ENCODE measurements around the gene ODC1.

Gene ODC1

GRCh38 chr2:10417551-10418335 is 30.4 kb downstream of the ODC1 start:
- DNase-seq = no peak

DNA sequence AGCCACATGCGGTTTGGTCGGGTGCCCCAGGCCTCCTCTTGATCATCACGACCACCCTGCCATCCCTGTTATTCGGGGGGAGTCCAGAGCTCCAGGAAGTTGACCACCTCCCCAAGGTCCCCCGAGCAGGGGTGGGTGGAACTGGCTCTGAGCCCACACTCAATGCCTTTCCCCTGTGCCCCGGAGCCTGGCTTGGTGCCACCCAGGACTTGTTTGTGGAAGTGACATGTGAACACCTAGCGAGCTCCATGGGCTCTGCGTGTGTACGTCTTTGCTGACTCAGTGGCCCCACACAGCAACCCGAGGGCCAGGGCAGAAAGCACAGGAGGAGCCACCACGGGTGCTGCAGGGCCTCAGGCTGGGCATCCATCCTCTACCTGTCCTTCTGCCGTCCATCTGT is 32.5 kb downstream of the ODC1 start:
- no peak for DNase-seq

GRCh38 chr2:10415048-10415447 is 33.1 kb downstream of the ODC1 start:
- DNase-seq = no peak

- DNase-seq = peak in 1 of 51 donors; percentile 8
Observed at GRCh38 chr2:10414591-10414990, 33.5 kb downstream of the ODC1 start.

- DNase-seq = peak in 3 of 51 donors; percentile 16 to 42 (median 28)
Observed at GRCh38 chr2:10413991-10414451, 34.1 kb downstream of the ODC1 start.

DNA sequence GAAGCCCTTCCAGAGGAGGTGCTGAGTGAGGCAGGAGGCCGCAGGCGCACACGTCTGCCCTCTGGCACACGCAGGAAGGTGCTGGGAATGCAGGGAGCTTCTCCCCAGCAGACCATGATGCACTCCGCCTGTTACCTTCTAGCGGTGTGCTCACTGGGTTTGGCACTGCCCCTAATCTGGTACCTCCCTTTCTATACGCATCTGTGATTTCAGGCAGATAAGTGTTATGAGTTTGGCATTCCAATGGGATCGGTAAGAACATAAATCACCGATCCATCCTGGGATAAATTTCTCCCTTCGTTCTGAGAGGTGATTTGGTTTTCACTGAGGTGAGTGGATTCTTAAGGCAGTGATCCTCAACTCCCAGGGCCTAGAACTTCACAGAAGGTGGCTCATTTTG is 34.6 kb downstream of the ODC1 start:
- DNase-seq = no peak

GRCh38 chr2:10412380-10412779 is 35.7 kb downstream of the ODC1 start:
- DNase-seq = peak in 3 of 51 donors; percentile 6 to 15 (median 9)

DNA sequence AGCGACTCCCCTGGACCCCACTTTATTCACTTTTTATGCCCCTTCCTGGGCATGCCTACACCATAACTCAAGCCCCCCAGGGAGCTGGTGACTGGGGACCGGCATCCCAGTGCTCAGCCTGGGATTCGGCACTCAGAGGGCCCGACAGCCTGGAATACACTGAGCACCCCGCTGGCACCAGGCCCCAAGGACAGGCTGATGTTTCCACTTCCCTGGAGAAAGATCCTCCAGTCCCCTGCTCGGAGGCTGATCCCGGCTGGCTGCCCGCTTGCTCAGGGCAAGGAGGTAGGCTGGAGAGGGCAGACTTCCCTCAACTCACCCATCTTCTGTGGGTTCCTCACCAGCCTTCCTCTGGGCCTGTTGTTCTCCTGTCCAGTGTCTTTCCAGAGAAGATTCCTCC is 36.6 kb downstream of the ODC1 start:
- DNase-seq = no peak

GRCh38 chr2:10410823-10411437 is 37.2 kb downstream of the ODC1 start:
- DNase-seq = peak in 5 of 51 donors; percentile 12 to 24 (median 17)

- peak in 1 of 51 donors; percentile 27 for DNase-seq
Observed at GRCh38 chr2:10410001-10410822, 37.9 kb downstream of the ODC1 start.

DNA sequence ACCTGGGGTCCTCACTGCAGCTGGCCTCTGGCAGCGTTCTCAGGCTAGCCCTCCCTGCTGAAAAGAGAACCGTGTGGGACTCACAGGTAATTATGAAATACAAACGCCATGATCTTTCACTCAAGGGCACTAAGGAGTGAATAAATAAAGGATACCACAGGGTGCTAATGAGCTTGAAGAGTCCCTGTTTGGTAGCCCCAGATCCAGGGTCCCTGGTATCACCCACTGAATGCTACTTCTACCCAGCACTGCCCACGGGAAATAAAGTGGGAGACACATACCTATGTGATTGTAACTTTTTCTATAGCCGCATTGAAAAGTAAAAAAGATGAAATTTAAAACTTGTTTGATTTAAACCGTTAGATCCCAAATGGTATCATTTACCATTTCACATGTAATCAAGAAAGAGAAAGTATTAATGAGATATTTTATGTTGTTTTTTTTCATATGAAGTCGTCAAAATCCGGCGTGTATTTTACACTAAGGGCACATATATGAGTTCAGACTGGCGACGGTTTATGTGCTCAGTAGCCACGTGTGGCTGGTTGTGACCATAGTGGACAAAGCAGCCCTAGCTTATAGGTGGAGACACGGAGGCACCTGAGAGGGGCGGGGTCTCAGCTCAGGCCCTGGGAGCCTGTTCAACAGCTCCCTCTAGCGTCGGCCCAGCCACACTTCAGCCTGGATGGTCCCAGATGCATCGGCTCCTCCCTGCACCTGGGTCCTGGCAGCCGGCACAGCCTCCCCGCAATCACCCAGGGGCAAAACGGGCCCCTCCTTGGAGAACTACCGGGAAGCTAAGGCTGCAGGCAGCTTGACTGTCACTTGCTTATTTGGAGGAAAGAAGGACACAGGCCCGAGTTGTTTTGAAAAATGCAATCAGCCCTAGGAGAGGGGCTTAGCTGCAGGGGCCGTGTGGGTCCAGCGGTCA is 39.2 kb downstream of the ODC1 start:
- DNase-seq = peak in 46 of 51 donors; percentile 11 to 79 (median 50)

DNA sequence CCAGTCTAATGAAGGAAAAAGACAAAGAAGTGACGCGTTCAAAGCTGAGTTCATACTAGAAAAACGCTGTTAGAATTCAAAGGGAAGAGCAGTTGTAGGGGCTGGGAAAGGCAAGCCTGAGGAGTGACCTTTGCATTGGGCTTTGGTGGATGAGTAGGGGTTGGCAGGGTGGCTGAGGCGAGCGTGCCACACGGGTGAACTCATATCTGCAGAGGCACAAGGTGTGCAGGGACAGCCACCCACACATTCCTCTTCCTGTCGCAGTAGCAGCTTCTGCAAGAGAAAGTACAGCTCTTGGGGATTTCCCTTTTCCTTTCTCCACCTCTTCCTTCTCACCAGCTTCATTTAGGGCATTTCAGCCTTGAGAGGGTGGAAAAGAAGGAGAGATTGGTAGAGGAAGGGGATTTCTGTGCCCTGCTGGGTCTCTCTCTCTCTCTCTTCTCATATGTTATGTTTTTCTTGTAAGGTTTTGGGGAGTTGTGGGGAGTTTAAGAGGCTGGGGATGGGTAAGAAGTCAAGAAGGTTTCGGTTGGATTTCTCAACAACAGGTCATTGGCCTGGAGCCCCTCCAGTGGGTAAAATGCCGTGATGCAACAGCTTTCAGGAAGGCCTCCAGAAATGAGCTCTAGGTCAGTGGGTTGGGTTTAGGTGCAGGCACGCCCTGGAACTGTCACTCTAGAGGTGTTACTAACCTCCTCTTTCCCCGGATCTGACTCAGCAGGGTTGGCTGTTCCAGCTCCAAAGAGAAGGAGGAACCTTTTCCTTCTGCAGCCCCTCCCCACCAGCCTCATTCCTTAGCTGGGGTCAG is 40.1 kb downstream of the ODC1 start:
- peak in 1 of 51 donors; percentile 36 for DNase-seq

DNA sequence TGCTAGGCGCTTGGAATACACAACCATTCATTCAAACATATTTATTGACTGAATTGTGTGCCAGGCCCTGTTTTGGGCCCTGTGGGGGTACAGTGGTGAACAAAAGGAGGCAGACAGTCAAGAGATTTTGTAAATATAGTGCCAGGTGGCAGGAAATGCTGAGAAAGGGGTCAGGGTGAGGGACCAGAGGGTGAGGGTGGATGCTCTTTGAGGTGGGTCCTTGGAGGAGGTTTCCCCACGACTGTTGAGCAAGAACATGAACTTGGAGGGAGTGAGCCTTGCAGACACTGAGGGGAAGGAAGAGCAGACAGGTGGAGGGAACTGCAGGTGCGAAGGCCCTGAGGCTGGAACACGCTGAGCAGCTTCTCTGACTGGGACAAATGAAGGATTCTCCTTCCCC is 40.7 kb downstream of the ODC1 start:
- DNase-seq = no peak

- no peak for DNase-seq
Observed at GRCh38 chr2:10406491-10407188, 41.5 kb downstream of the ODC1 start.

- no peak for DNase-seq
Observed at GRCh38 chr2:10406016-10406415, 42.1 kb downstream of the ODC1 start.

GRCh38 chr2:10405448-10405847 is 42.7 kb downstream of the ODC1 start:
- peak in 34 of 51 donors; percentile 7 to 79 (median 46) for DNase-seq

- DNase-seq = peak in 23 of 51 donors; percentile 11 to 54 (median 35)
Observed at GRCh38 chr2:10404324-10405143, 43.6 kb downstream of the ODC1 start.

DNA sequence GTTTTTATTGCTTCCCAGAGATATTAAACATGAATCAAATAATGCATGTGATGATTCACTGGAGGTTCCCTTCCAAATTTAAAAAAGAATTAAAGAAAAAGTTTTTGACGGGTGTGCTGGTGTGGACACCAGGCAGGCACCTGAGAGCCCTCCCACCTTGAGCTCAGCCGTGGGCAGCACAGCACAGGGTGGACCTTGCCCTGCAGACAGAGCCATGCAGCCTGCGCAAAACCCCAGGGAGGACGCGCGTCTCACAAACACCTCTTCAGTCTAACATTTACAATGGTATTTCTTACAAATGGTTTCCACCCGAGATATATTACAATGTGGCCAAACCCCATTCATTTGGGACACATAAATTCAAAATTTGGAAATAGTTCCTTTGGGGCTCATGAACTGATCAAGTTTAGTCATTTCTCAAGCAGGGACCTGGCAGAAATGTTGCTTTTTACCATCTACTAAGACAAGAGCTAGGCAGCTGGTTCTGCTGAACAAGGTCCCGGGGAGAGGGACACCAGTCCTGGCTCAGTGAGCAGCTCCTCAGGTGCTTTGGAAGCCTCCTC is 45.4 kb downstream of the ODC1 start:
- DNase-seq = no peak

All from hypothalamus (tissue), 51 donors.